Spinal cord (tissue), 10 donors: Measurements from ENCODE around the gene PGLYRP3. TPM values are rescaled to one million over a fixed set of nuclear protein-coding genes. Genes with fewer than 3 reads are reported as not detected.
"Not testable (repeated sequence)": the region's sequence is repeated elsewhere in the genome, so short reads cannot be mapped to it uniquely, and the experiment has no call there.

Source experiments
- DNase-seq, 6 donors: peaks; one replicate each; pipeline versions ENCODE4 v3.0.0 to v3.0.0-alpha.2; 2013 to 2015; ENCODE audit warnings: low spot score in 6 of 6, low read depth in 4 of 6
- H3K27ac ChIP-seq: one replicate; pipeline ENCODE4 v1.5.1; 2013; ENCODE audit warnings: low read depth, low read length, control low read depth
- H3K27me3 ChIP-seq: one replicate; pipeline ENCODE4 v1.6.1; 2013; ENCODE audit warnings: low read length; ENCODE audit not compliant: control insufficient read depth, insufficient read depth
- H3K36me3 ChIP-seq: one replicate; pipeline ENCODE4 v1.6.1; 2013; ENCODE audit warnings: low read length; ENCODE audit not compliant: control insufficient read depth, insufficient read depth
- H3K4me1 ChIP-seq: one replicate; pipeline ENCODE4 v1.6.1; 2013; ENCODE audit warnings: low read length; ENCODE audit not compliant: control insufficient read depth, insufficient read depth
- H3K4me3 ChIP-seq: one replicate; pipeline ENCODE4 v1.5.1; 2013; ENCODE audit warnings: low read depth, low read length, control low read depth
- H3K9me3 ChIP-seq: one replicate; pipeline ENCODE4 v1.6.1; 2013; ENCODE audit warnings: low read length; ENCODE audit not compliant: control insufficient read depth, insufficient read depth
- WGBS: methylation state at CpG from one replicate; pipeline ENCODE4 v1.1.5; 2013; ENCODE audit warnings: missing lambda C conversion rate; ENCODE audit not compliant: insufficient coverage; 5-methylcytosine and 5-hydroxymethylcytosine counted together
- polyA plus RNA-seq, 2 donors: library from polyadenylated mRNA; unstranded; fragments of 120-200 nt; gene quantifications; one replicate each; pipeline ENCODE4 v1.2.1, GENCODE V29; 2013; ENCODE audit not compliant: insufficient read length in 2 of 2
- total RNA-seq, 2 donors: library from RNA; depleted of rRNA in 1 of 2; stranded (reverse); fragments of 120-200 nt in 1 of 2; fragments of >200 nt in 1 of 2; gene quantifications; one replicate each; pipeline versions ENCODE4 v1.2.3 to v1.2.4, GENCODE V29; 2013 to 2014
- donor health status: healthy.

PGLYRP3 gene
- total and polyA plus RNA-seq, 4 donors = not detected

DNA sequence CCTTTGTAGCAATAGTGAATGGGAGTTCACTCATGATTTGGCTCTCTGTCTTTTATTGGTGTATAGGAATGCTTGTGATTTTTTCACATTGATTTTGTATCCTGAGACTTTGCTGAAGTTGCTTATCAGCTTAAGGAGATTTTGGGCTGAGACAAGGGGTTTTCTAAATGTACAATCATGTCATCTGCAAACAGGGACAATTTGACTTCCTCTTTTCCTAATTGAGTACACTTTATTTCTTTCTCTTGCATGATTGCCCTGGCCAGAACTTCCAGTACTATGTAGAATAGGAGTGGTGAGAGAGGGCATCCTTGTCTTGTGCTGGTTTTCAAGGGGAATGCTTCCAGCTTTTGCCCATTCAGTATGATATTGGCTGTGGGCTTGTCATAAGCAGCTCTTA, 3.3 kb upstream of the PGLYRP3 start:
- H3K4me3 ChIP-seq, H3K36me3 ChIP-seq, H3K27me3 ChIP-seq, H3K9me3 ChIP-seq, DNase-seq, H3K4me1 ChIP-seq, H3K27ac ChIP-seq: not testable (repeated sequence)

DNA sequence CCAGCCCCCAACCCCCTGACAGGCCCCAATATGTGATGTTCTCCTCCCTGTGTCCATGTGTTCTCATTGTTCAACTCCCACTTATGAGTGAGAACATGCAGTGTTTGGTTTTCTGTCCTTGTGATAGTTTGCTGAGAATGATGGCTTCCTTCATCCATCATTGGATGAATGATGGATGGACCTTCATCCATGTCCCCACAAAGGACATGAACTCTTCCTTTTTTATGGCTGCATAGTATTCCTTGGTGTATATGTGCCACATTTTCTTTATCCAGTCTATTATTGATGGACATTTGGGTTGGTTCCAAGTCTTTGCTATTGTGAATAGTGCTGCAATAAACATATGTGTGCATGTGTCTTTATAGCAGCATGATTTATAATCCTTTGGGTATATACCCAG, 1.6 kb upstream of the PGLYRP3 start:
- not testable (repeated sequence) for H3K27ac ChIP-seq, DNase-seq, H3K9me3 ChIP-seq, H3K36me3 ChIP-seq, H3K27me3 ChIP-seq, H3K4me1 ChIP-seq, H3K4me3 ChIP-seq

DNA sequence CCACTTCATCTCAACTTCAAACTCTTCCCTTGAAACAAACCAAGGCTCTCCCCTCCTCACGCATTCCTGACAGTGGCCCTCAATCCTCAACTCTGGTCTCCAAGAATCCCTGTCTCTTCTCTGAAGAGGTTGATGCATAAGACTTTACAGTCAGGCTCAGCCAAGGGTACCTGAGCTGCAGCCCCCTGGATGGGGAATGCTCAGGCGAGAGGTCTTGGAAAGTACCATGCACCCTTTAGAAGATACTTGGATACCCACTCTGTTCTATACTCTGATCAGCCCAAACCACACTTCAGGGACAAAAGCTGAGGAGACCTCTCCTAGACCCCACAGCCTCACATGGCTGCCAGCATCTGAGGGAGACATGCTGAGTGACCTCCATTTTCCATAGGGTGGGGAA, 536 bp upstream of the PGLYRP3 start:
- WGBS = 100% methylated on average over 2 of the region's 2 CpGs
- no peaks in the 10 kb centered on the region for H3K27me3 ChIP-seq
- no peak for DNase-seq
- no peak overlapping the region for H3K4me3 ChIP-seq
- no peaks in the 10 kb centered on the region for H3K4me1 ChIP-seq
- H3K36me3 ChIP-seq = no peaks in the 10 kb centered on the region
- H3K9me3 ChIP-seq = no peaks in the 10 kb centered on the region
- no peak overlapping the region for H3K27ac ChIP-seq

DNA sequence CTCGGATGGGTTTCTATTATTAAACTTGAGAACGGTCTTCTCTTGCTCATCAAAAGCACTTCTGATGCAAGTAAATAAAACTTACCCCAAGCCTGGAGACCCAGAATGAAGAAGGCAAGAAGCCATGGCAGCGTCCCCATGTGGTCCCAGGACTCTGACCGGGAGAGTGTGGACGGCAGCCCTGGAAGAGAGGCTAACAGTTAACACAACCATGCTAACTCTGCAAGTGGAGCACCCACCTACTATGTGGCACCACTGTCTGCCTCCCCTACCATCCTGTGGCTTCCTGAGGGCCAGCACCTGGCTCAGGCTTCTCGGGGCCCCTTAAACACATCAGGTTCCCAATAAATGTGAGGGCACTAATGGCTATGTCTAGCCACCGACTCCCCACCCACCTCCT, 2.2 kb downstream of the PGLYRP3 start:
- Histone ChIP-seq H3K27me3 (no peaks in the 10 kb centered on the region), H3K9me3 (no peaks in the 10 kb centered on the region), H3K4me1 (no peaks in the 10 kb centered on the region), H3K27ac (no peak overlapping the region), H3K36me3 (no peaks in the 10 kb centered on the region), H3K4me3 (no peak overlapping the region)
- 84% methylated on average over 5 of the region's 7 CpGs for WGBS
- no peak for DNase-seq

DNA sequence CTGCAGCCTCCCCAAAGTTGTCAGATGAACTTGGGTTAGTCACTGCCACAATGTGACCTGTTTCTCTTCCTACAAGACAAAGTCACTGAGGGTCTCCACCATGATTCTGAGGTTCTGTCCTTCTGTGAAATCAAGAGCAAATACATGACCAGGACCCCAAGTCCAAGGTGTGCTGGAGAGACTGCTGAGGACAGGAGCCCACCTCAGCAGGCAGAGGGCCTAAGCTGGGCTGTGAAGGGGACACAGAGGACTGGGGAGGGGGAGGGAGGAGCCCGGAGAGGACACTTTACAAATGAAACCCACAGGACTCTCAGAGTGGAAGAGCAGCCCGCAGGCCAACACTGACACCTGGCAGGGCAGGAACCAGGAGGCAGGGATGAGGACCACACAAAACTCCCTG, 3.3 kb downstream of the PGLYRP3 start:
- H3K4me1 ChIP-seq = no peaks in the 10 kb centered on the region
- no peaks in the 10 kb centered on the region for H3K36me3 ChIP-seq
- H3K27me3 ChIP-seq = no peaks in the 10 kb centered on the region
- no peak overlapping the region for H3K27ac ChIP-seq
- DNase-seq = no peak
- H3K4me3 ChIP-seq = no peak overlapping the region
- 75% methylated on average over 2 of the region's 2 CpGs for WGBS
- H3K9me3 ChIP-seq = no peaks in the 10 kb centered on the region

DNA sequence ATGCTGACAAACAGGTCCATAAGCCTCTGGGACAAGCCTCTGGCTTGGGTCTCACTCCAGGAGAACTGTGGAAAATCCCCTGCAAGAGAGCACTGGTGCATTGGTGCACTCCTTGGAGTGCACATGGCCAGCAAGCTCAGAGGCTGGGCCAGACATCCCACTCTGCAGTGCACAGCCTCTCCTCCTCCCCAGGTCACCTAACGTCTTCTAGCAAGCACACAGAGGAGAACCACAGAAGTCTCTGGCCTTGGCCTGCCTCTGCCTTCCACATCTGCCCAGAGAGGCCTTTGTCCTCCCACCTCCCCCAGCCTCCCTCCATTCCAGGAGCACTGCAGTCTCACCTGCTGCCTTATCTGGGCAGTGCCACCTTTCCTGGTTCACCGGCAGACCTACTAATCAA, 4.2 kb downstream of the PGLYRP3 start:
- WGBS = 65% methylated on average over 2 of the region's 2 CpGs
- no peak for DNase-seq
- H3K27me3 ChIP-seq = no peaks in the 10 kb centered on the region
- no peak overlapping the region for H3K27ac ChIP-seq
- H3K4me1 ChIP-seq = no peaks in the 10 kb centered on the region
- H3K4me3 ChIP-seq = no peak overlapping the region
- H3K36me3 ChIP-seq = no peaks in the 10 kb centered on the region
- no peaks in the 10 kb centered on the region for H3K9me3 ChIP-seq

DNA sequence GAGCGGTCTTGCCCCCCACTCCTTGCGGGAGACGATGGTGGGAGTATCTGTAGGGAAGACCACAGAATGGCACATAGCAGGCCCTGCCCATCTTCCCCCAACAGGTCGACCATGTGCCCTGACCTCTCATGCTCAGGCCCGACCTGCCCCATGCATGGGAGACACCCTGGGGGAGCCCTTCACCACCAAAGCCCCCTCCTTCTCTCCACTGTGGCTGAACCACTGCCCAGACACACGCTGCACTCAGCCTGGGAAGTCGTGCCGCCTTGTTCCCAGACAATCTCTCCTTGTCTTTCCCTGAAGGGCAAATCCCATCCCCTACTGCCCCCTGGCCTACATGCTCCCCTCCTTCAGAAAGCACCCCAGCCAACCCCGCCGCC, 5.5 kb downstream of the PGLYRP3 start:
- no peaks in the 10 kb centered on the region for H3K27me3 ChIP-seq
- no peaks in the 10 kb centered on the region for H3K9me3 ChIP-seq
- no peak for DNase-seq
- H3K4me3 ChIP-seq = no peak overlapping the region
- no peaks in the 10 kb centered on the region for H3K36me3 ChIP-seq
- WGBS = 79% methylated on average over 9 of the region's 10 CpGs
- H3K27ac ChIP-seq = no peak overlapping the region
- no peaks in the 10 kb centered on the region for H3K4me1 ChIP-seq

DNA sequence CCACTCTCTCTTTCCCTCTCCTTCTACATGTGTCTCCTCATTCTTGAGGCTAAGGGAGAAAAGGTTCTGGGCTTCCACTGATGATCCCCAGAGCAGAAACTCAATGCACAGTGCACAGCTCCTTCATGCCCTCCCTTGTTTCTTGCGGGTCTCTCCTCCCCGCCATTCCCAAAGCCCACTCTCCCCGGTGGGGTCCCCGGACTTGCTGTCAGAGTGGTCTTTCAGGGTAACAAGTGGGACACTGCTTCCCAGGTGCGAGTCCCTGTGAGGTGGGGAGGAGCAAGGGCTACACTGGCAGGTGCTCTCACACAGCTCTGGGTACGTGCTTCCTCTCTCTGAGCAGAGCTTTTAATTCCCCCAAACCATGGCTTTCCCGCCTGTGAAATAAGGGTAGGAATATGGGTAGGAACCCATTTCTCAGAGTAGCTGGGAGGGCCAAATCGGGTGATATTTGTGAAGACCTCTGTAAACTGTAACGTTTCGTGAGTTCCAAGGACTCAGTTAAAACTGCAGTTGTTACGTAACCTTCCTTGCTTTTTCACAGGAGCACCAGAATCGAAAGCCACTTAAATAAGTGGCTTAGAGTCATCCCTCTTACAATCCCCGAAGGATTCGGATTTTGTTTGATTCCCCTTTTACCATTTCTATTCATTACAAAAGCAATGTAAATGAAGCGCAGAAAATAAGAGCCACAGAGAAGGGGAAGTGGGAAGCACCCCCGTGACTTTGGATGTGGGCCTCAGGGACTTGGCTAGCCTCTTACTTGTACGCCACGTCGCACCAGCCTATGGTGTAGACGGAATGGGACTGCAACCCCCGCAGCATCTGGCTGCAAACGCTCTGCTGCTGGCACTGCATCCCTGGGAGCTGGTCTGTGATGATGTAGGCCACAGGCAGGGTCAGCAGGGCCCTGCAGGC, 6.2 kb downstream of the PGLYRP3 start:
- Histone ChIP-seq H3K27me3 (no peaks in the 10 kb centered on the region), H3K4me1 (no peaks in the 10 kb centered on the region), H3K9me3 (no peaks in the 10 kb centered on the region), H3K27ac (no peak overlapping the region), H3K36me3 (no peaks in the 10 kb centered on the region), H3K4me3 (no peak overlapping the region)
- no peak for DNase-seq
- 84% methylated on average over 14 of the region's 22 CpGs for WGBS

DNA sequence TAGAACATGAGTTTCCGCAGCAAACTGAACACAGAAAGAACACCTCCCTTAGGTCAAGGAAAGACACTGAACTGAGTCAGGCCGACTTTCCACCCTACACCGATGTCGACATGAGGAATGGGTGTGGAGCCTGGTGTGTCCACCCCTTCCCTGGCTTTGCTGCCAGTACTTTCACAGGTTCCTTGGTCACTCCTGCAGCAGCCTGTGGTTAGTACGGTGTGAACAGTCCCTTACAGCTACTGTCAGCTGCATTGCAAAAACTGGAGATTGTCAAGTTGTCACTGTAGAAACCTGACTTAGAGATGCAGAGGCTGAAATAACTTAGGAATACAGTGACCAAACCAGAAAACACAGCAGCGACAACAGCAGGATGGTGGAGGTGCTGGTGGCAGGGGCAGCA, 7.1 kb downstream of the PGLYRP3 start:
- 87% methylated on average over 6 of the region's 6 CpGs for WGBS
- Histone ChIP-seq H3K27me3 (no peaks in the 10 kb centered on the region), H3K36me3 (no peaks in the 10 kb centered on the region), H3K9me3 (no peaks in the 10 kb centered on the region), H3K4me3 (no peak overlapping the region), H3K4me1 (no peaks in the 10 kb centered on the region), H3K27ac (no peak overlapping the region)
- DNase-seq = no peak

DNA sequence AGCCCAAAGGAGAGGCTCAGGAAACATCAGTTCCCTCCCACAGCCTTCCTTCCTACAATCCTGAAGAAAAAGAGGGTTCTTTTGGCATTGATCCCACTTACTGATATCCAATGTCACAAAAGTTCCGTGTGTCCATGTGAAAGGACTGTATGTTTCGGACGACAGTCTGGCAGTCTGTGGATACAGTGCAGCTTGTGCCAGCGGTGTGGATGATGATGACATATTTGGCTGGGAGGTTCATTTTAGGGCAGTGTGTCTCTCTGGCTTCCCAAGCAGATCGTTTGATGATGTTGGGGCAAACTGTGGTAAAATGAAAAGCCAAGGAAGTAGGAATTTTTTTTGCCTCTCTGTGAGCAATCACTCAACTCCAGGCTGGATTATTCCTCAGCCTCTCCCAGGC, 10.4 kb downstream of the PGLYRP3 start:
- DNase-seq = no peak
- Histone ChIP-seq H3K4me3 (no peak overlapping the region), H3K27ac (no peak overlapping the region), H3K36me3 (no peaks in the 10 kb centered on the region), H3K9me3 (no peaks in the 10 kb centered on the region), H3K27me3 (no peaks in the 10 kb centered on the region), H3K4me1 (no peaks in the 10 kb centered on the region)
- WGBS = 67% methylated on average over 5 of the region's 5 CpGs
